HepG2 (cell line): ENCODE measurements around the gene PEX7. TPM values are rescaled to one million over a fixed set of nuclear protein-coding genes. Genes with fewer than 3 reads are reported as not detected.

ENCODE experiments used
- ATAC-seq: fragments of 200-7000 bp; cut with Tn5 transposase; 3 replicates; pipeline ENCODE4 v1.9.1; 2020; ENCODE audit warnings: mild to moderate bottlenecking, moderate library complexity
- BruUV-seq: library from RNA; stranded (reverse); fragments of 400-500 nt; replicated peaks from 2 replicates; lab custom pipeline; 2021; lab: Mats Ljungman, UMichigan
- CTCF ChIA-PET: fragments of 300-600 bp; formaldehyde crosslinking; extraction: SDS; loops from one replicate; lab custom pipeline; 2021; ENCODE audit warnings: low total read pairs, inconsistent platforms, low intra/inter-chr PET ratio; lab: Yijun Ruan, JAX
- POLR2A ChIA-PET: fragments of 350-600 bp; sonication (Branson Sonifier 250); formaldehyde crosslinking; loops from one replicate; lab custom pipeline; 2020; ENCODE audit warnings: antibody characterized with exemption, inconsistent platforms; lab: Yijun Ruan, JAX
- DNase-seq: peaks from one replicate; pipeline ENCODE4 v3.0.0-alpha.2; 2015; ENCODE audit warnings: low spot score
- FAIRE-seq: peaks from 3 replicates; lab custom pipeline; 2011; peaks lifted over from hg19 to GRCh38; lab: Jason Lieb, UNC
- H2AFZ ChIP-seq: one replicate; pipeline ENCODE4 v1.6.1; 2011; ENCODE audit warnings: low read length, inconsistent platforms
- H3K27ac ChIP-seq: fragments of 300-600 bp; 3 replicates; pipeline ENCODE4 v1.8.0; 2011; ENCODE audit warnings: mixed run types, mild to moderate bottlenecking, mixed read lengths, low read length, inconsistent platforms; ENCODE audit not compliant: insufficient read depth; ENCODE audit errors: extremely low read length
- H3K27me3 ChIP-seq, 2 experiments: fragments of 200-600 bp in 1 of 2; 2 replicates in 1 of 2; 3 replicates in 1 of 2; pipeline versions ENCODE4 v1.6.0 to v1.8.0; 2011; ENCODE audit warnings: low read length in 2 of 2, mild to moderate bottlenecking in 2 of 2, moderate library complexity in 2 of 2, inconsistent platforms in 1 of 2; ENCODE audit not compliant: insufficient read depth in 2 of 2, control insufficient read depth in 1 of 2
- H3K36me3 ChIP-seq, 2 experiments: fragments of 200-600 bp in 1 of 2; replicated peaks in 1 of 2; 2 replicates in 1 of 2; 3 replicates in 1 of 2; pipeline versions ENCODE4 v1.5.1 to v1.8.0; 2011; ENCODE audit warnings: low read length in 2 of 2, inconsistent platforms in 1 of 2; ENCODE audit not compliant: insufficient read depth in 2 of 2, control insufficient read depth in 1 of 2
- H3K4me1 ChIP-seq: 2 replicates; pipeline ENCODE4 v1.5.1; 2012; ENCODE audit warnings: low read length, inconsistent platforms; ENCODE audit not compliant: insufficient read depth
- H3K4me2 ChIP-seq: 2 replicates; pipeline ENCODE4 v1.6.0; 2011; ENCODE audit warnings: low read depth, low read length, inconsistent platforms
- H3K4me3 ChIP-seq, 3 experiments: fragments of 200-600 bp in 1 of 3; sonication (generic), shearing (Covaris generic) in 1 of 3; replicated peaks in 1 of 3; 2 replicates each; pipeline ENCODE4 v1.5.1; 2011 to 2016; ENCODE audit warnings: low read length in 3 of 3, inconsistent platforms in 2 of 3, low read depth in 2 of 3, mild to moderate bottlenecking in 2 of 3, control low read depth in 1 of 3, mixed read lengths in 1 of 3; ENCODE audit not compliant: insufficient read depth in 1 of 3
- H3K79me2 ChIP-seq: one replicate; pipeline ENCODE4 v1.6.1; 2011; ENCODE audit warnings: low read length, inconsistent platforms; ENCODE audit not compliant: insufficient read depth
- H3K9ac ChIP-seq: 2 replicates; pipeline ENCODE4 v1.6.0; 2011; ENCODE audit warnings: mild to moderate bottlenecking, low read depth, low read length, inconsistent platforms; ENCODE audit not compliant: insufficient read depth
- H3K9me3 ChIP-seq: 2 replicates; pipeline ENCODE4 v1.5.1; 2012; ENCODE audit warnings: mild to moderate bottlenecking, low read length
- H4K20me1 ChIP-seq: 2 replicates; pipeline ENCODE4 v1.6.0; 2011; ENCODE audit warnings: inconsistent platforms, mild to moderate bottlenecking, low read length, moderate library complexity; ENCODE audit not compliant: insufficient read depth
- CENPX ChIP-seq: sonication (generic); formaldehyde crosslinking; IDR thresholded peaks from 2 replicates; pipeline ENCODE4 v1.9.0; 2021; ENCODE audit warnings: mild to moderate bottlenecking, missing genetic modification reagents, moderate library complexity
- CSRNP2 ChIP-seq: sonication (generic); formaldehyde crosslinking; conservative IDR thresholded peaks from 2 replicates; pipeline ENCODE4 v1.8.0; 2022; ENCODE audit warnings: low read depth, missing genetic modification reagents
- CTCF ChIP-seq: sonication (generic); formaldehyde crosslinking; IDR thresholded peaks from 2 replicates; pipeline ENCODE4 v1.5.0; 2020; ENCODE audit warnings: mild to moderate bottlenecking, missing genetic modification reagents, moderate library complexity
- ELF3 ChIP-seq: IDR thresholded peaks from 2 replicates; pipeline ENCODE4 v1.6.1; 2016; ENCODE audit warnings: missing genetic modification reagents, missing compliant biosample characterization
- NFIB ChIP-seq: sonication (generic); formaldehyde crosslinking; IDR thresholded peaks from 2 replicates; pipeline ENCODE4 v1.9.0; 2021; ENCODE audit warnings: missing genetic modification reagents, mild to moderate bottlenecking, borderline replicate concordance
- PCBP1 ChIP-seq: fragments of 200-400 bp; formaldehyde crosslinking; IDR thresholded peaks from 2 replicates; pipeline ENCODE4 v1.6.1; 2017; ENCODE audit warnings: mild to moderate bottlenecking, low read depth, low read length, borderline replicate concordance
- REXO4 ChIP-seq: sonication (generic); formaldehyde crosslinking; IDR thresholded peaks from 2 replicates; pipeline ENCODE4 v1.8.0; 2022; ENCODE audit warnings: missing genetic modification reagents, mild to moderate bottlenecking, borderline replicate concordance
- TOPORS ChIP-seq: sonication (generic); formaldehyde crosslinking; IDR thresholded peaks from 2 replicates; pipeline ENCODE4 v1.8.0; 2023; ENCODE audit warnings: mild to moderate bottlenecking, missing genetic modification reagents
- ZNF331 ChIP-seq: sonication (generic); formaldehyde crosslinking; IDR thresholded peaks from 2 replicates; pipeline ENCODE4 v1.4.0; 2020; ENCODE audit warnings: missing genetic modification reagents
- ZNF577 ChIP-seq: sonication (generic); formaldehyde crosslinking; IDR thresholded peaks from 2 replicates; pipeline ENCODE4 v1.4.0; 2020; ENCODE audit warnings: mild to moderate bottlenecking, low read depth, missing genetic modification reagents, borderline replicate concordance
- ZNF781 ChIP-seq: sonication (generic); formaldehyde crosslinking; IDR thresholded peaks from 2 replicates; pipeline ENCODE4 v1.5.1; 2020; ENCODE audit warnings: borderline replicate concordance, mild to moderate bottlenecking, missing genetic modification reagents; ENCODE audit errors: not compliant biosample characterization
- WGBS: methylation state at CpG from one replicate; pipeline ENCODE4 v1.1.6; 2017; ENCODE audit warnings: low lambda C conversion rate; 5-methylcytosine and 5-hydroxymethylcytosine counted together
- in situ Hi-C: cut with HindIII; loops from 2 replicates; pipeline ENCODE4 v1.10.0; 2017; ENCODE audit warnings: low pct_unique_long_range_greater_than_20kb; ENCODE audit not compliant: extremely low pct_ligation_motif_present
- intact Hi-C: fragments of 100-400 bp; cut with micrococcal nuclease; formaldehyde crosslinking; loops from one replicate; pipeline ENCODE4 v1.10.0; 2022; ENCODE audit not compliant: unreplicated experiment
- polyA plus RNA-seq, 8 experiments: library from polyadenylated mRNA; depleted of rRNA in 3 of 8; stranded (reverse) in 7 of 8; unstranded in 1 of 8; fragments of >200 nt; fragmentation: Illumina TruSeq in 4 of 8; extraction: Trizol in 4 of 8; gene quantifications; 2 replicates each; pipeline versions ENCODE4 v1.2.1 to v1.2.3, GENCODE V29; 2011 to 2016; ENCODE audit warnings: low read depth in 4 of 8, missing spikeins in 1 of 8, mixed read lengths in 1 of 8; ENCODE audit not compliant: insufficient read depth in 1 of 8
- total RNA-seq, 5 experiments: library from RNA; depleted of rRNA; stranded (reverse); fragments of >200 nt; fragmentation: Illumina TruSeq; extraction: Trizol; gene quantifications; 2 replicates each; pipeline ENCODE4 v1.2.3, GENCODE V29; 2016; ENCODE audit warnings: low read depth in 1 of 5
- TF ChIP-seq, protein P1 (sequence below): IDR thresholded peaks from 2 replicates; pipeline ENCODE4 v1.4.0; 2020; ENCODE audit warnings: mild to moderate bottlenecking, missing genetic modification reagents
- TF ChIP-seq, protein P2 (sequence below): sonication (generic); formaldehyde crosslinking; IDR thresholded peaks from 2 replicates; pipeline ENCODE4 v1.9.0; 2021; ENCODE audit warnings: missing genetic modification reagents, borderline replicate concordance

Gene PEX7
- total and polyA plus RNA-seq, 2 of the 13 experiments (the other 11 are each of a cell fraction or from before 2014, with no cell fraction given), result 0.04 to 0.53 TPM

GRCh38 chr6:136823128-136823660, 802 bp downstream of the PEX7 start (continued):
- no peak for TF ChIP-seq TOPORS
- TF ChIP-seq CSRNP2 (CRISPR knock-in tag), result no peak
- no peak for TF ChIP-seq ZNF331 (CRISPR knock-in tag)
- TF ChIP-seq REXO4 (CRISPR knock-in tag), result no peak

DNA sequence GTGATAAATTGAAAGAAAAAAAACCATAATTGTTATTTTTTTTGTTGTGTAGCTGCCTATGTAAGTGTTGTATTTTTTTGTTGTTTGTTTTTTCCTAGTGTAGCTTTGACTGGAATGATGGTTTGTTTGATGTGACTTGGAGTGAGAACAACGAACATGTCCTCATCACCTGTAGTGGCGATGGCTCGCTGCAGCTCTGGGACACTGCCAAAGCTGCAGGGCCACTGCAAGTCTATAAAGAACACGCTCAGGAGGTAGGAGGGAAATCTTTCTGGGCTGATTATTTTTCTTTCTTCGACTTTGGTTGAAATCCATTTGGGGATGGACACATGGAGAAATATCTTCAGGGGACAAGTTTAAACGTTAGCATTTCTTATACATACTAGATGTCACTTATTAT, 3.8 kb downstream of the PEX7 start:
- Histone ChIP-seq H3K4me3 (no peak overlapping the region), H3K27ac (no peak overlapping the region), H3K27me3 (peaks cover 0 to 5% of the 10 kb centered on the region in 2 experiments; a peak in 2 of 5 replicates), H2AFZ (no peak overlapping the region), H3K79me2 (no peaks in the 10 kb centered on the region), H4K20me1 (no peaks in the 10 kb centered on the region), H3K9ac (no peak overlapping the region), H3K36me3 (no peaks in the 10 kb centered on the region), H3K9me3 (peaks cover 3% of the 10 kb centered on the region), H3K4me2 (no peak overlapping the region), H3K4me1 (no peaks in the 10 kb centered on the region)
- FAIRE-seq (no peak), ATAC-seq (no peak), DNase-seq (no peak)
- intact Hi-C loops, result no loop called here
- in situ Hi-C loops, result no loop called here
- POLR2A ChIA-PET, result no interaction called here
- WGBS, result 42% methylated on average over 6 of the region's 6 CpGs
- CTCF ChIA-PET, result no interaction called here
- BruUV-seq, result no TSS peak
- TF ChIP-seq, protein P1, sequence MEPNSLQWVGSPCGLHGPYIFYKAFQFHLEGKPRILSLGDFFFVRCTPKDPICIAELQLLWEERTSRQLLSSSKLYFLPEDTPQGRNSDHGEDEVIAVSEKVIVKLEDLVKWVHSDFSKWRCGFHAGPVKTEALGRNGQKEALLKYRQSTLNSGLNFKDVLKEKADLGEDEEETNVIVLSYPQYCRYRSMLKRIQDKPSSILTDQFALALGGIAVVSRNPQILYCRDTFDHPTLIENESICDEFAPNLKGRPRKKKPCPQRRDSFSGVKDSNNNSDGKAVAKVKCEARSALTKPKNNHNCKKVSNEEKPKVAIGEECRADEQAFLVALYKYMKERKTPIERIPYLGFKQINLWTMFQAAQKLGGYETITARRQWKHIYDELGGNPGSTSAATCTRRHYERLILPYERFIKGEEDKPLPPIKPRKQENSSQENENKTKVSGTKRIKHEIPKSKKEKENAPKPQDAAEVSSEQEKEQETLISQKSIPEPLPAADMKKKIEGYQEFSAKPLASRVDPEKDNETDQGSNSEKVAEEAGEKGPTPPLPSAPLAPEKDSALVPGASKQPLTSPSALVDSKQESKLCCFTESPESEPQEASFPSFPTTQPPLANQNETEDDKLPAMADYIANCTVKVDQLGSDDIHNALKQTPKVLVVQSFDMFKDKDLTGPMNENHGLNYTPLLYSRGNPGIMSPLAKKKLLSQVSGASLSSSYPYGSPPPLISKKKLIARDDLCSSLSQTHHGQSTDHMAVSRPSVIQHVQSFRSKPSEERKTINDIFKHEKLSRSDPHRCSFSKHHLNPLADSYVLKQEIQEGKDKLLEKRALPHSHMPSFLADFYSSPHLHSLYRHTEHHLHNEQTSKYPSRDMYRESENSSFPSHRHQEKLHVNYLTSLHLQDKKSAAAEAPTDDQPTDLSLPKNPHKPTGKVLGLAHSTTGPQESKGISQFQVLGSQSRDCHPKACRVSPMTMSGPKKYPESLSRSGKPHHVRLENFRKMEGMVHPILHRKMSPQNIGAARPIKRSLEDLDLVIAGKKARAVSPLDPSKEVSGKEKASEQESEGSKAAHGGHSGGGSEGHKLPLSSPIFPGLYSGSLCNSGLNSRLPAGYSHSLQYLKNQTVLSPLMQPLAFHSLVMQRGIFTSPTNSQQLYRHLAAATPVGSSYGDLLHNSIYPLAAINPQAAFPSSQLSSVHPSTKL (CRISPR knock-in tag), result no peak
- TF ChIP-seq CENPX (CRISPR knock-in tag) (no peak), ELF3 (no peak), ZNF577 (no peak), ZNF781 (CRISPR knock-in tag) (no peak), CTCF (CRISPR knock-in tag) (no peak), NFIB (CRISPR knock-in tag) (no peak), PCBP1 (no peak)
- TF ChIP-seq, protein P2, sequence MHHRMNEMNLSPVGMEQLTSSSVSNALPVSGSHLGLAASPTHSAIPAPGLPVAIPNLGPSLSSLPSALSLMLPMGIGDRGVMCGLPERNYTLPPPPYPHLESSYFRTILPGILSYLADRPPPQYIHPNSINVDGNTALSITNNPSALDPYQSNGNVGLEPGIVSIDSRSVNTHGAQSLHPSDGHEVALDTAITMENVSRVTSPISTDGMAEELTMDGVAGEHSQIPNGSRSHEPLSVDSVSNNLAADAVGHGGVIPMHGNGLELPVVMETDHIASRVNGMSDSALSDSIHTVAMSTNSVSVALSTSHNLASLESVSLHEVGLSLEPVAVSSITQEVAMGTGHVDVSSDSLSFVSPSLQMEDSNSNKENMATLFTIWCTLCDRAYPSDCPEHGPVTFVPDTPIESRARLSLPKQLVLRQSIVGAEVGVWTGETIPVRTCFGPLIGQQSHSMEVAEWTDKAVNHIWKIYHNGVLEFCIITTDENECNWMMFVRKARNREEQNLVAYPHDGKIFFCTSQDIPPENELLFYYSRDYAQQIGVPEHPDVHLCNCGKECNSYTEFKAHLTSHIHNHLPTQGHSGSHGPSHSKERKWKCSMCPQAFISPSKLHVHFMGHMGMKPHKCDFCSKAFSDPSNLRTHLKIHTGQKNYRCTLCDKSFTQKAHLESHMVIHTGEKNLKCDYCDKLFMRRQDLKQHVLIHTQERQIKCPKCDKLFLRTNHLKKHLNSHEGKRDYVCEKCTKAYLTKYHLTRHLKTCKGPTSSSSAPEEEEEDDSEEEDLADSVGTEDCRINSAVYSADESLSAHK, result no peak
